HG03139 (cell line): ENCODE data around the gene NUP50.

Experiments
- ATAC-seq: cut with Tn5 transposase; IDR thresholded peaks from one replicate; pipeline ENCODE4 v1.9.1; 2021; ENCODE audit not compliant: unreplicated experiment

Gene NUP50

DNA sequence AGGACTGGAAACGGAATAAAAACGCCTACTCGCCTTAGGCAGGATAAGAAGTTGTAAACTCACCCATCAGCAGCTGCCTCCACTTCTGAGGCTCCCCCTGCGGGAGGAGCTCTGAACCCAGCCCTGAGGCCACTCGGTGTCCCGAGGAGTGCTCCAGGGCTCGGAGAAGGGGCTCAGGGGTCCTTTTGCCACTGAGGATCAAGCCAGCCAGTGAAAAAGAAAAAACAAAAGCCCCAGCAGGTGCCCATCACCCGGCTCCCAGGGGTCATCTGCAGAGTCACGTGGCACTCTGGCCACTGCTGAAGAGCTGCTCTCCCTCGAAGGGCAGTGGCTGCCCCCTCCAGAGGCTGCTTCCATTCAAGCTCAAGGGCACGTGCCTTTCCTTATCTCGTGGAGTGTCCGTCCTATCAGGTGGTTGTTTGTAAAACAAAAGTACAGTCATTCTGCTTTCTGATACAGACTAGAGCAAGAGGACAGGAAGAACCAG, 29.0 kb downstream of the NUP50 start:
- ATAC-seq: no peak

DNA sequence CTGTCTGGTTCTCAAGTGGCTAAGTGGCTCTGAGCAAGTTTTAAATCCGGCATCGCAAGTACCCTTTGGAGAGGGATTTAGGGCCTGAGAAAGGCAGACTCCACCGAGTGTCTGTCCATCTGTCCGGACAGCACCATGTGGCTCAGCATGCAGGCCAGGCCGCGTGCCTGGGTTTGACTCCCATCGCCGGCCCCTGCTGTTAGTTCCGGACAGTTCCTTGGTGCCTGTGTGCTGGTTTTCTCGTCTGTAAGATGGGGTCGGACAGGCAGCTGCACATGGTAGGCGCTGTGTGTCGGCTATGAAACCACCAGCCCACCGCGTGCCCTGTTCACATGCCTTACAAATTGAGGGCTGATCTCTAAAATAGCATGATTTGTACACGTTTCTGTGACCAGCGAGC, 31.0 kb downstream of the NUP50 start:
- ATAC-seq: no peak

- no peak for ATAC-seq
Observed at GRCh38 chr22:45195616-45196015, 31.9 kb downstream of the NUP50 start.

GRCh38 chr22:45196308-45196707, 32.6 kb downstream of the NUP50 start:
- no peak for ATAC-seq

GRCh38 chr22:45196926-45197605, 33.3 kb downstream of the NUP50 start:
- no peak for ATAC-seq

- no peak for ATAC-seq
Observed at GRCh38 chr22:45197606-45198462, 34.1 kb downstream of the NUP50 start.

GRCh38 chr22:45198463-45198795, 34.7 kb downstream of the NUP50 start:
- ATAC-seq: no peak

DNA sequence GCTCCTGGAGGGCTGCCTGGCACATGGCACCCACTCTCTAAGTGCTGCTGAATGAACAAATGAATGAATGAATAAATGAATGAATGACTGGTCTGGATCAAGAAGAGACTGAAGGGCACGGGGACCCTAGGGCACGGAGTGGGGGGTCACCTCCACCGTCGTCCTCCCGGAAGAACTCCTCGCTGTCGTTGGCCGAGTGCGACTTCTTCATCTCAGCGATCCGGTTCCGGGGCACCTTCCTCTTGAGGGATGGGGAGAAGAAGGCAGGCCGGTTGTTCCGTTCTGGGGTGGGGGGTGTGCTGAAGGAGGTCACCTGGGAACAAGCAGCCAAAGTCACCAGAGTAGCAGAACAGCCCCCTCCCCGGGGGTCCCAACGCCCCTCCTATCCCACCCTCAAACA, 36.0 kb downstream of the NUP50 start:
- no peak for ATAC-seq

GRCh38 chr22:45200230-45200629, 36.5 kb downstream of the NUP50 start:
- no peak for ATAC-seq

DNA sequence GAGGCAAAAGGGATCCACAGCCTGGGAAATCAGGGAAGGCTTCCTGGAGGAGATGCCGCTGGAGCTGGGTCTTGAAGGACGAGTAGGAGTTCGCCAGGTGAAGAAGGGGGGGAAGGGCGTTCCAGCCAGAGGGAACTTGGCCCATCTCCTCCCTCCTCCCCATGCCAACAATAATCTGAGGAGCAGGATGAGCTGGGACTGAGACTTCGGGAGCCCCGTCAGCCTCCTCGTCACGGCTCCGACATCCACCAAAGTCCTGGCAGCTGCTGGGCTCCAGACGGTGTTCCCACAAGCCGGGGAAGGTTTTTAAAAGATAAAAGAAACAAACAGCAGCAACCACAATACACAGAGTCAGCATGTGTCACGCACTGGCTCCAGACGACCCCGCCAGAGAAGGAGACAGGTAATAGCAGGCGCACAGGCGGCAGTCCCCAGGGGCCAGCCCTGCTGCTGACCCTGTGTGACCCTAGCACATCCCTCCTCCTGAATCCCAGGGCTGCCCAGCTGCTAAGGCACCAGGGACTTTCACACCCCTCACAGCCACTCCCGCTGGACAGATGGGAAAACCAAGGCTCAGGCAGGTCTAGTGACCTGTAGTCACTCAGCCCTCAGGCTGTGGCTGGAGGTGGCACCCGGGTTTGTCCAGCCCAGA, 37.3 kb downstream of the NUP50 start:
- no peak for ATAC-seq

DNA sequence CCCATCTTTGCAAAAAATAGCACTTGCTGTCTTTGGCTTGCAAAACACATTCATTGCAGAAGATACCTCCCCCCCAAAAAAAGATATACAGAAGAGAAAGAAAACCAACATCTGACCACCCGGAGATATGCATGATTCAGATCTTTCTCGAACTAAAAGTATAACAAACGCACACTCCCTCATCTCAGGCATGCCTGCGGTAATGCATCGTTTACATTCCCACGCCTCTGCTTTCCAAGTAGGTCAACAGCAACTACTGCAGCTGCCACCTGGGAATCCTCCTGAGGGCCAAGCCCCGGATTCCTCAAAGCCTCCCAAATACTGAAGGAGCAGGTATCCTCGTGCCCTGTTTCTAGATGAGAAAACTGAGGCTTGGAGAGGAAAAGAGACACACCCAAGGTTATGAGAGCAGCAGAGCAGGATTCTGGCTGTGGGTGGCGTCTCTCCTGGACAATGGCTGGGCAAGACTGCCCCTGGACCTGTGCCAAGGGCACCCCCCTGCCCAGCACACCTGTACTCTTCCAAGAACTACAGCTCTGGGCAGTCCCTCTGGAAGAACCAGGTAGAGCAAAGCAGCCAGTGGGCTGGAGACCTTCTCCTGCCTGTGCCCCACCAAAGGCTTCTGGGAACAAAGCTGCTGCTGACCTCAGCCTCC, 38.1 kb downstream of the NUP50 start:
- no peak for ATAC-seq

DNA sequence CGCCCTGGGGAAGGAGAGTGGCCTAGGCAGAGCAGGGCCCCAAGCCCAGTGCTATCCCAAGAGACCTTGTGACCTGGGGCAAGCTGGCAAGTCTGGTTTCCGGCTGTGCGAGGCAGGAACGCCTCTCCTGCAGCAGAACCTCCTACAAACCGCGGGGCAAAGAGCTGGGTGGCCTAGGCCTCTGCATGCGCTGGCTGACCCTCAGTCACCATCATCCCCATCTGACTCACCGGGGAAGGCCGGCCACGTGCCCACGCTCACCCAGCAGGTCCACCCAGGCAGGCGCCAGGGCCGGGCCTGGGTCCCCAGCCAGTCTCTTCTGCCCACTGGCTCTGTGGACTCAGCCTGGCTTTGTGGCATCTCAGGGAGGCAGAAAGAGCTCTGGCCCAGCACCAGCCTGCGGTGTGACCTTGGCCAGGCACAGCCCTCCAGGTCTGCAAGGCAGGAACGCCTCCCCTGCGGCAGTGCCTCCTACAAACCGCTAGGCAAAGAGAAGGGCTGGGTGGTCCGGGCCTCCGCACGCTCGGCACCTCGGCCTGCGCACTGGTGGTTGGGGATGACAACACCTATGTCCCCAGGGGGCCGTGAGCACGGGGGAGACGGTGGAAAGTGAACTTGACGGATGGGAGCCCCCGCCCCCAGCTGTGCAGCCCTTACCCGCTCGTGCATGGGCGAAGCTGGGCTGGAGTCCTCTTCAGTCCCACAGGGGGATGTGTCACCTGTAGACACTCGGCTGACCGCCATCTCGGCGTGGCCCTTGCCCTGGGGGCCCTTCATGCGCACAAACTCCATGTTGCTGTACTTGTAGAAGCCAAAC, 38.8 kb downstream of the NUP50 start:
- no peak for ATAC-seq

GRCh38 chr22:45203150-45203951, 39.6 kb downstream of the NUP50 start:
- no peak for ATAC-seq

- no peak for ATAC-seq
Observed at GRCh38 chr22:45204241-45204640, 40.5 kb downstream of the NUP50 start.

- no peak for ATAC-seq
Observed at GRCh38 chr22:45204819-45205218, 41.1 kb downstream of the NUP50 start.

GRCh38 chr22:45205276-45205925, 41.7 kb downstream of the NUP50 start:
- ATAC-seq: no peak

DNA sequence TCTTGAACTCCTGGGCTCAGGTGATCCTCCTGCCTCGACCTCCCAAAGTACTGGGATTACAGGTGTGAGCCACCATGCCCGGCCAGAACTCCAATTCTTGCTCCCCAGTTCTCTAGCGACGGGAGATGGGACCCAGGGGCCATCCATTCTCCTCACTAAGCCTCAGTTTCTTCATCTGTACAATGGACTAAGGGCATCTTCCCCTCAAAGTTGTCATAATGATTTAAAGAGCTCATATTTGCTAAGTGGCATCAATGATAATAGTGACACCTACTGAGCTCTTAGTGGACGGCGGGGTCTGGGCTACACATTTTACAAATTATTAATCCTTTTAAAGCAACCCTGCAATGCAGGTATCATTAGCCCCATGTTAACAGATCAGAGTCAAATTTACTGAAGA, 42.5 kb downstream of the NUP50 start:
- ATAC-seq: no peak

- no peak for ATAC-seq
Observed at GRCh38 chr22:45207533-45207932, 43.8 kb downstream of the NUP50 start.

- no peak for ATAC-seq
Observed at GRCh38 chr22:45207981-45208664, 44.4 kb downstream of the NUP50 start.
